Fibroblast of peridontal ligament (primary cell): ENCODE data around the gene HEG1.
"Not testable (repeated sequence)": the region's sequence is repeated elsewhere in the genome, so short reads cannot be mapped to it uniquely, and the experiment has no call there.

Source experiments
- DNase-seq: peaks from one replicate; pipeline ENCODE4 v3.0.0-alpha.2; 2010; ENCODE audit errors: extremely low read depth

HEG1 gene, protein sequence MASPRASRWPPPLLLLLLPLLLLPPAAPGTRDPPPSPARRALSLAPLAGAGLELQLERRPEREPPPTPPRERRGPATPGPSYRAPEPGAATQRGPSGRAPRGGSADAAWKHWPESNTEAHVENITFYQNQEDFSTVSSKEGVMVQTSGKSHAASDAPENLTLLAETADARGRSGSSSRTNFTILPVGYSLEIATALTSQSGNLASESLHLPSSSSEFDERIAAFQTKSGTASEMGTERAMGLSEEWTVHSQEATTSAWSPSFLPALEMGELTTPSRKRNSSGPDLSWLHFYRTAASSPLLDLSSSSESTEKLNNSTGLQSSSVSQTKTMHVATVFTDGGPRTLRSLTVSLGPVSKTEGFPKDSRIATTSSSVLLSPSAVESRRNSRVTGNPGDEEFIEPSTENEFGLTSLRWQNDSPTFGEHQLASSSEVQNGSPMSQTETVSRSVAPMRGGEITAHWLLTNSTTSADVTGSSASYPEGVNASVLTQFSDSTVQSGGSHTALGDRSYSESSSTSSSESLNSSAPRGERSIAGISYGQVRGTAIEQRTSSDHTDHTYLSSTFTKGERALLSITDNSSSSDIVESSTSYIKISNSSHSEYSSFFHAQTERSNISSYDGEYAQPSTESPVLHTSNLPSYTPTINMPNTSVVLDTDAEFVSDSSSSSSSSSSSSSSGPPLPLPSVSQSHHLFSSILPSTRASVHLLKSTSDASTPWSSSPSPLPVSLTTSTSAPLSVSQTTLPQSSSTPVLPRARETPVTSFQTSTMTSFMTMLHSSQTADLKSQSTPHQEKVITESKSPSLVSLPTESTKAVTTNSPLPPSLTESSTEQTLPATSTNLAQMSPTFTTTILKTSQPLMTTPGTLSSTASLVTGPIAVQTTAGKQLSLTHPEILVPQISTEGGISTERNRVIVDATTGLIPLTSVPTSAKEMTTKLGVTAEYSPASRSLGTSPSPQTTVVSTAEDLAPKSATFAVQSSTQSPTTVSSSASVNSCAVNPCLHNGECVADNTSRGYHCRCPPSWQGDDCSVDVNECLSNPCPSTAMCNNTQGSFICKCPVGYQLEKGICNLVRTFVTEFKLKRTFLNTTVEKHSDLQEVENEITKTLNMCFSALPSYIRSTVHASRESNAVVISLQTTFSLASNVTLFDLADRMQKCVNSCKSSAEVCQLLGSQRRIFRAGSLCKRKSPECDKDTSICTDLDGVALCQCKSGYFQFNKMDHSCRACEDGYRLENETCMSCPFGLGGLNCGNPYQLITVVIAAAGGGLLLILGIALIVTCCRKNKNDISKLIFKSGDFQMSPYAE (N-terminal part only)

GRCh38 chr3:125055913-125056745 is at the start of gene HEG1:
TSS of gene HEG1 (minus strand) at chr3:125055997. CDS start at chr3:125055890, 107 bp downstream.
- peak; percentile 71 for DNase-seq

DNA sequence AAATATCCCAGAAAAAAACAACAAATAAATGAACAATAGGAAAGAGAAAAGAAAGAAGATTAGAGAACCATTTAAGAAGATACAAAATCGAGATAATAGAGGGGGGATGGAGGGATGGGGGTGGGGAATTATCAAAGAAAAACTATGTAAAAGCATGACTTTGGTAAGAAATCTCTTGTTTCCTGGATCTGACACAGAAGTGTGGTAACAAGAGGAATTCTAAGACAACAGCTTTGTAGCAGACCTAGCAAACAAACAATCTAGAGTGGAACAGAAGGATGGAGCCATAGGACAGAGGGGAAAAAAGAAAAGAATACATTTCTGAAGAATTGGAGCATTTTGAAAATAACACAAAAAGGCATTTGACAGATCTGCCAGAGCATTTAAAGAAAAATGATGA is 49.3 kb upstream of the HEG1 start:
- no peak for DNase-seq

DNA sequence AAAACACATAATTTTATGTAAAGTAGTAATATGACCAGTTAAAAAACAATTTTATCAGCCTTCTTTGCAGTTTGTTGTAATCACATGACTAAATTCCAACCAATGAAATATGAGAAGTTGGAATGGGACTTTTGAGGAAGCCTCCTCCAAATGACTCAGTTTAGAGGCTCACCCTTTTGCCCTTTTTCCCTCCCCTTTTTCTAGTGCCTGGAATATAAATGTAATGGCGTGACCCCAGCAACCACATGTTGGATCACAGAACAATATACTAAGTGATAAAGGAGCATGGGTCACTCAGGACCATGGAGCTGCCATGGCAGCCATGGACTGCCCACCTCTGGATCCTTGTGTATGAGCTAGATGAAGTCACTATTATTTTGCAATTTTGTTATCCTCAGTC is 48.8 kb upstream of the HEG1 start:
- DNase-seq, result no peak

DNA sequence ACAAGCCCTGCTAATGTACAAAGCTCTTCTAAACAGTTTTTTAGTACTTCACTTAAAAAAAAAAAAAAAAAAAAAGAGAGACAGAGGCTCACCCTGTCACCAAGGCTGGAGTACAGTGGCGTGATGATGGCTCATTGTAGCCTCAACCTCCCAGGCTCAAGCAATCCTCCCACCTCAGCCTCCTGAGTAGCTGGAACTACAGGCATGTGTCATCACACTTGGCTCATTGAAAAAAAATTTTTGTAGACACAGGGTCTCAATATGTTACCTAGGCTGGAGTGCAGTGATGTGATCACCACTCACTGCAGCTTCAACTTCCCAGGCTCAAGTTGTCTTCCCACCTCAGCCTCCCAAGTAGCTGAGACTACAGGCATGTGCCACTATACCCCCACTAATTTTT is 47.6 kb upstream of the HEG1 start:
- DNase-seq, result no peak

DNA sequence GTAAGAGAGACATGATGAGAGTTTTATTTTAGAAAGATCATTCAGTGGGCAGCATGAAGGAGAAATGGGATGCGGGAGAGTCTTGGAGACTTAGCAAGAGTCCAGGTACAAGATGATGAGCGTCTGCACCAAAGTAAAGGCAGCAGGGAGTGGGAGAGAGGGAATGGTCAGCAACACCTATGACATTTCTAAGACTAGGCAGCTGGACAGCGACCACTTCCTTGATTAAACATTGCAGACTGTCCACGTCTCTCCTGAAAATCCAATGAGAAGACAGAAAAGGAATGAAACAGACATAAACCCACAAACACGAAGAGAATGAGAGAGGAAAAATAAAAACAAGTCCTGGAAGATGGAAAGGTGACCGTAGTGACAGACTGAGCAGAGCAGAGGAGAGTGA is 46.7 kb upstream of the HEG1 start:
- no peak for DNase-seq

DNA sequence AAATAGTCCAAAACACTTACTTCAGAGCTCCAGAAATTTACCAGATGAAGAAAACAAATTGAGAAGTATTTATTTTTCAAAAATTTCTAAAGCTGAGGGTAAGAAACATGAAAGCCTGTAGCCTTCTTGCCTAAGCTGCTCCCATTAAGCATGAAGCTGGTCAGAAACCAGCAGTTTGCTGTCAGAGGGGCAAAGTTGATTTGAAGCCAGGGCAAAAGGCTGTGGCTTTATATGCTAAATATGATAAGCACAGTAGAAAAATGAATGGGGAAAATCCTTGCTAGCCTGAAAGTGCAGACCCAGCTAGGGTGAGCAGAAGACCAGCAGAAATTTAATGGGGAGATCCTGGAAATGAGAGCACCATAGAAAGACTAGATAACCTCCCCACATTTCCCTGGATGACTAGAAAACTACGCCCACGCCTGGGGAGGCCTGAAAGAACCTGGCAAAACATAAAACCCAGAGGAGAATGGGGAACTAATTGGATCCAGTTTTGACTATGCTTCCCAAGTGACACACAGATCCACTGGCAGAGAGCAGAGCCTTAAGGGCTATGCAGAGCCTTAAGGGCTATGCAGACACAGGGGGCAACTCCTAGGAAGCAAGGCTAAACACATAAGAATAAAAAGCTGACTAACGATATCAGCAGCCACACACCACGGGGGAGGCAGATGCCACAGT is 43.0 kb upstream of the HEG1 start:
- peak; percentile 45 for DNase-seq

DNA sequence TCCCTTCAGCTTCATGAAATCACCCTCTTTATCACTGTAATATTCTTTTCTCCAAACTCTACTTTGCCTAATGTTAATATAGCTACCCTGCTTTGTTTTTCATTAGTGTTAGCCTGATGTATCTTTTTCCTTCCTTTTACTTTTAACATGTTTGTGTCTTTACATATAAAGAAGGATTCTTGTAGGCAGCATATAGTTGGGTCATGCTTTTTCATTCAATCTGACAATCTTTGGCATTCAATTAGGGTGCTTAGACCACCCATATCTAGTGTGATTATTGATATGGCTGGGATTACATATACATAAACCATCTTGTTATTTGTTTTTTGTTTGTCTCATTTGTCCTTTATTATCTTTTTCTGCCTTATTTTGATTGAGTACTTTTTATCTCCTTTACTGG is 34.9 kb upstream of the HEG1 start:
- no peak for DNase-seq

DNA sequence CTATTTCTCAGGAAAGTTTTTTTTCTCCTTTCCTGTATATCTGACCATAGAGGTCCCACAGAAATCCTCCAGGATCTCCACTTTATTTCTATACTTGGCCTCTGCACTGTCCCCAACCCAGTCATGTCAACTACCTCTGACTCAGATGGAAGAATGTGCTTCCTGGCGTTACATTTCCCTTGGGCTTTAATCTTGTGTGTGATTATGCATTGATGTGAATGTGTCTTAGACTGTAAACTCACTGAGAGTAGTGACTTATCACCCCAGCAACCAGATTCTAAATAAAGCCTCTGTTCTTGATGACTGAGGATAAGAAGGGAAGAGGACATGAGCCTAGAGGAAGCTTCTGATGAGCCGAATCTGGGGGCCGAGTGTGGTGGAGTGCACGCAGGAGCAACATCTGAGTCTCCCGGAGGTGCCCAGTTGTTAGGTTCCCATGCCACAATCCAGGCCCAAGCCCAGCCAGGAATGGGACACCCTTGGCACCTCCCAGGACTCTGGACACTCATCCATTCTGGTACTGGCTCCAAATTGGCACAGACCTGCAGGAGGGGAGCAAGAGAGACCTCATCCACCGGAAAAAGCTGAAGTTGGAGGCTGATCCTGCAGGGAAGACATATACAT is 32.1 kb upstream of the HEG1 start:
- DNase-seq, result peak; percentile 58

- no peak for DNase-seq
These were observed 29.4 kb upstream of the HEG1 start for GRCh38 chr3:125085166-125085565.

GRCh38 chr3:125083776-125084175 is 28.0 kb upstream of the HEG1 start:
- no peak for DNase-seq

DNA sequence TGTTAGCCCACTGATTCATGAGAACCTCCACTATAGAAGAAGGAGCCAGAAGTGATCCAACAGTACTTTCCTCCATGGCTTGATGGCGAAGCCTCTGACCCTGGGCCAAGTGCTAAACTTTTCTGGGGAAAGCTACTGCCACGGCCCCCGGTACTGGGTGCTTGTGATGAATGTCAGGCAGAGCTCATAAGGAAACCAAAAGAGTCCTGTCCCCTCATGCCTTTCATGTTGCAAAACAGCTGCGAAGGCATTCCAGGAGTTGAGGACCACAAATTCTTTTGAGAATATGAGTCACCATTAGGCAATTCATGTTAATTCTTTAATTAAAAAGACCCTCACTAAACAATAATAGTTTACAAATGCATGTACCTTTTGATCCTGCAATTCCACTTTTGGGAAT is 26.5 kb upstream of the HEG1 start:
- not testable (repeated sequence) for DNase-seq

DNA sequence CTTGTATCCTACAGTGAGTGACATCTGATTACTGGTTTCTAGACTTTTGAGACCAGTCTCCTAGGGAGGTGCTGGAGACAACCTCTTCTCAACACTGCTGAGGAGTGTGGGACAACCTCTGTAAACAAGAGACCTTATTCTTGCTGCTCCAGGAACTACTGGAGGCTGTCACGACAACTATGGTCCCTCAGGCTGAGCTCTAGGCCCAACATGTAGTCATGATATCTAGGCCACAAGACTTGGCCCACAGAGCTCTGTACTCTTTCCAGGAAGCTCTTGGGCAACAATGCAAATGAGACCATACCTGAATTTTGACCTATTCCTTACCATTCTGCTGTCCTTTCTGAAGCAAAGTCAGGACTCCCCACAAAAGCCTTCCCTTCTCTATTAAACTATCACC is 24.3 kb upstream of the HEG1 start:
- DNase-seq, result no peak

GRCh38 chr3:125079675-125080045 is 23.9 kb upstream of the HEG1 start:
- no peak for DNase-seq

GRCh38 chr3:125078951-125079674 is 23.3 kb upstream of the HEG1 start:
- no peak for DNase-seq

- no peak for DNase-seq
These were observed 22.1 kb upstream of the HEG1 start for GRCh38 chr3:125077864-125078263.

GRCh38 chr3:125076464-125076863 is 20.7 kb upstream of the HEG1 start:
- no peak for DNase-seq

DNA sequence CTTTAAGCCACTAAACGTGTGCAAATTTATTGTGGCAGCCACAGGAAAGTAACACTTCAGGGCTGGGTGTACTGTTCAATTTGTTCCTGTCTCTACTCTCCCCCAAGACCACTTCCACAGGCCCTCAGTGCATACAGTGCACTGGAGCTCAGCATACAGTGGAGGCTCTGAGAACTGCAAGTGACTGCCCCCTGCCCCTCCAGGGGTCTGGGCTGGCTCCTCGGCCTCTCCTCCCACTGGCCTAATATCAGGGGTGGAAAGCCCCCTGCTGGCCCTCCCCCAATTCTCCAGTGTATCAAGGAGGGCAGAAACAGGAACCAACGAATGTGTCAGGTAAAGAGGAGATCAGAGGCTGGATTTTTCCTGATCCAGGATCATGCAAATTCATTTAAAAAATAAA is 19.9 kb upstream of the HEG1 start:
- no peak for DNase-seq

DNA sequence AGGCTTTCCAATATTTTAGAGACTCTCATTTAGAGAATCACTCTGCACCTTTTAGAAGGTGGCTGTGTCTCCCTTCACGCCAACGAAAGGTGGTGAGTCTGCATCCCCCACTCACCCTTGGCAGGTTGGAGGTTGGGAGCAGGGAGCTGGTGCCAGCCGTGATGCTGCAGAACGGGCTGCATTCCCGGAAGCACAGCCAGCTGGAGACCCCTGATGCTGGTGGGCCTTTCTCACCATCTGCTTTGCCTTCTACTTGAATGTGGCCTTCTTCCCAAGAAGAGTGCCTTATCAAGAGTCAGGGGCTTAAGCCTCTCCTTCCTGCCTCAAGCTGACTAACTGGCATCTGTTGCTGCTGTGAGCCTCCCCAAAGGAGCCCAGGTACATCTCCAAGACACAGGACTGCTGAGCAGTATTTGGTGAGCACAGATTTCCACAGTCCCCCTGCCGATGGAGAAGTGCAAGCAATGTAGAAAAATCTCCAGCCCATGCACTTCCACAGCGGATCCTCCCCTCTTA is 17.7 kb upstream of the HEG1 start:
- DNase-seq, result no peak

DNA sequence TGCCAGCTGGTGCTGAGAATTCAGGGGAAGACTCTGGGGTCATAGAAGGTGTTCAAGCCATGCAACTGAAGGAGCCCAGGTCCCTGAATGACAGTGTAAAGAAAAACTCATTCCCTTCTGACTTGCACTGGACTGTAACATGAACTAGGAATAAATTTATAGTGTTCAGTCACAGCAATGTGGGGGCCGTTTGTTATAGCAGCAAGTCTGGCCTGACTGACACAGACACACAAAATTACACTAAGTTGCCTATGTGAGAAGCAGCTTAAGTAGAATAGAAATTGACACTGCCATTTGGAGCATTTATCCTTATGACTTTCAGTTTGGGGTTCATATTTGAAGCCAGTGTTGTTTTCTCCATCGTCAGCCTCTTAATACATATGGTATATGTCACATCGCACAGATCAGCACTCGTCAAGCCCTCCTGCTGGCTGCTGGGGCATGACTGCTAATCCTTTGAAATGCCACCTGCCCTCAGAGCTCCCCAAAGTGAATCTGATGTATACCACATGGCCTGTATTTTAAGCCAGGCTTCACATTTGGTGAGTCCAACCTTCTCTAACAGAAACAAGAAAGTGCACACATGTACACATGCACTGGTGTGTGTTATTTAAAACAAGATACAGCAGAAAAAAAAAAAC is 17.1 kb upstream of the HEG1 start:
- no peak for DNase-seq
